ENCODE results near the gene CLSTN1. TPM values are rescaled to one million over a fixed set of nuclear protein-coding genes. Genes with fewer than 3 reads are reported as not detected.

CLSTN1 gene
- total RNA-seq, 1 experiment from 2014 or later = 100 TPM

DNA sequence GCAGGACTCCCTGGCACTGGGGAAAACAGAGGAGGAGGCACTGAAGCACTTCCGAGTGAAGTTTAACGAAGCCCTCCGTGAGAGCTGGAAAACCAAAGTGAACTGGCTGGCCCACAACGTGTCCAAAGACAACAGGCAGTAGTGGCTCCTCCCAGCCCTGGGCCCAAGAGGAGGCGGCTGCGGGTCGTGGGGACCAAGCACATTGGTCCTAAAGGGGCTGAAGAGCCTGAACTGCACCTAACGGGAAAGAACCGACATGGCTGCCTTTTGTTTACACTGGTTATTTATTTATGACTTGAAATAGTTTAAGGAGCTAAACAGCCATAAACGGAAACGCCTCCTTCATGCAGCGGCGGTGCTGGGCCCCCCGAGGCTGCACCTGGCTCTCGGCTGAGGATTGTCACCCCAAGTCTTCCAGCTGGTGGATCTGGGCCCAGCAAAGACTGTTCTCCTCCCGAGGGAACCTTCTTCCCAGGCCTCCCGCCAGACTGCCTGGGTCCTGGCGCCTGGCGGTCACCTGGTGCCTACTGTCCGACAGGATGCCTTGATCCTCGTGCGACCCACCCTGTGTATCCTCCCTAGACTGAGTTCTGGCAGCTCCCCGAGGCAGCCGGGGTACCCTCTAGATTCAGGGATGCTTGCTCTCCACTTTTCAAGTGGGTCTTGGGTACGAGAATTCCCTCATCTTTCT lies 96.7 kb downstream of the CLSTN1 start:
- Histone ChIP-seq H3K27ac (ENCODE audit: insufficient read length, low read depth, low read length) (no peak overlapping the region), H3K79me2 (ENCODE audit: insufficient read depth, low read length) (no peaks in the 10 kb centered on the region), H3K18ac (ENCODE audit: insufficient read length, low read depth, low read length) (no peak overlapping the region), H2BK120ac (ENCODE audit: low read depth, low read length, poor library complexity, severe bottlenecking) (no peak overlapping the region), H3K14ac (ENCODE audit: insufficient read depth, low read length) (no peak overlapping the region), H3K9ac (ENCODE audit: extremely low read depth, insufficient read length, low read length) (no peak overlapping the region), H2AK5ac (ENCODE audit: insufficient read length, low read length) (no peak overlapping the region), H3K4me1 (ENCODE audit: insufficient read depth, low read length) (no peaks in the 10 kb centered on the region), H4K5ac (ENCODE audit: insufficient read length, low read depth, low read length) (no peak overlapping the region), H3K56ac (ENCODE audit: insufficient read length, low read depth, low read length) (no peak overlapping the region), H3K23me2 (ENCODE audit: insufficient read length, low read depth, low read length, poor library complexity, severe bottlenecking) (no peaks in the 10 kb centered on the region), H2BK15ac (ENCODE audit: low read depth, low read length) (no peak overlapping the region), H3K79me1 (ENCODE audit: insufficient read depth, low read depth, low read length, poor library complexity, severe bottlenecking) (no peaks in the 10 kb centered on the region), H3K23ac (ENCODE audit: insufficient read length, low read depth, low read length) (no peak overlapping the region), H2AFZ (ENCODE audit: low read length) (no peak overlapping the region), H3T11ph (ENCODE audit: low read length) (no peak overlapping the region), H4K8ac (replicated peaks; ENCODE audit: insufficient read length, low read depth, low read length) (no peak overlapping the region), H3K27me3 (ENCODE audit: insufficient read depth, low read length) (no peaks in the 10 kb centered on the region), H3K4ac (ENCODE audit: low read depth, low read length) (no peak overlapping the region), H2BK20ac (ENCODE audit: low read depth, low read length, poor library complexity, severe bottlenecking) (no peak overlapping the region), H4K20me1 (ENCODE audit: control insufficient read depth, insufficient read depth, insufficient read length) (no peaks in the 10 kb centered on the region), H3K9me3 (ENCODE audit: control insufficient read depth, low read depth, low read length) (no peaks in the 10 kb centered on the region), H4K91ac (ENCODE audit: insufficient read length, low read depth, low read length) (no peak overlapping the region), H3K4me2 (ENCODE audit: insufficient read depth, insufficient read length, low read length) (no peak overlapping the region), H2BK12ac (ENCODE audit: insufficient read length, low read depth, low read length) (no peak overlapping the region), H2BK5ac (ENCODE audit: insufficient read length, low read length) (no peak overlapping the region)
- H3K27me3 Mint-ChIP-seq (ENCODE audit: low read depth) = no peaks in the 10 kb centered on the region; the same call in 1 of the 2 replicates
- H3K9me3 Mint-ChIP-seq = peaks cover 6% of the 10 kb centered on the region in 2 experiments; a peak in 4 of 5 replicates
- TF ChIP-seq, protein P1, sequence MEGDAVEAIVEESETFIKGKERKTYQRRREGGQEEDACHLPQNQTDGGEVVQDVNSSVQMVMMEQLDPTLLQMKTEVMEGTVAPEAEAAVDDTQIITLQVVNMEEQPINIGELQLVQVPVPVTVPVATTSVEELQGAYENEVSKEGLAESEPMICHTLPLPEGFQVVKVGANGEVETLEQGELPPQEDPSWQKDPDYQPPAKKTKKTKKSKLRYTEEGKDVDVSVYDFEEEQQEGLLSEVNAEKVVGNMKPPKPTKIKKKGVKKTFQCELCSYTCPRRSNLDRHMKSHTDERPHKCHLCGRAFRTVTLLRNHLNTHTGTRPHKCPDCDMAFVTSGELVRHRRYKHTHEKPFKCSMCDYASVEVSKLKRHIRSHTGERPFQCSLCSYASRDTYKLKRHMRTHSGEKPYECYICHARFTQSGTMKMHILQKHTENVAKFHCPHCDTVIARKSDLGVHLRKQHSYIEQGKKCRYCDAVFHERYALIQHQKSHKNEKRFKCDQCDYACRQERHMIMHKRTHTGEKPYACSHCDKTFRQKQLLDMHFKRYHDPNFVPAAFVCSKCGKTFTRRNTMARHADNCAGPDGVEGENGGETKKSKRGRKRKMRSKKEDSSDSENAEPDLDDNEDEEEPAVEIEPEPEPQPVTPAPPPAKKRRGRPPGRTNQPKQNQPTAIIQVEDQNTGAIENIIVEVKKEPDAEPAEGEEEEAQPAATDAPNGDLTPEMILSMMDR (conservative IDR thresholded peaks at IDR 0.05) = no peak
- peaks cover 44 to 69% (median 65%) of the 10 kb centered on the region in 3 experiments for H3K36me3 Mint-ChIP-seq (ENCODE audit: insufficient read depth in 1 of 3, low read depth in 3 of 3)
- H3K4me3 Mint-ChIP-seq = no peak overlapping the region
- no CpG with 5 or more reads among the region's 25 CpGs for WGBS (ENCODE audit: extremely low coverage, insufficient read length, low lambda C conversion rate)
- peak overlapping the region; percentile 62 to 80 (median 76); a peak in 5 of 7 replicates for H3K27ac Mint-ChIP-seq
- no peak for DNase-seq
- H3K4me1 Mint-ChIP-seq = no peaks in the 10 kb centered on the region; a peak in 1 of 4 replicates
